Right lobe of liver (tissue), 4 donors: ENCODE data around the gene KDSR.

Experiments used
- CTCF ChIP-seq, 4 donors: fragments of 200-600 bp in 3 of 4; fragments of 450-650 bp in 1 of 4; IDR thresholded peaks; one replicate each; pipeline versions ENCODE4 v1.5.1 to v1.8.0; 2016 to 2022; ENCODE audit warnings: antibody characterized with exemption in 4 of 4, mild to moderate bottlenecking in 2 of 4
- POLR2A ChIP-seq: fragments of 450-650 bp; IDR thresholded peaks from one replicate; pipeline ENCODE4 v1.6.1; 2017; ENCODE audit warnings: antibody characterized with exemption, mild to moderate bottlenecking
- donor health status: DM: no; HTN: no; CAD: no.
- donor health status: DM: no; HTN: no; CAD: no.
- donor health status: DM: no; HTN: yes; CAD: no.

- TF ChIP-seq CTCF (IDR thresholded peaks at IDR 0.05) (no peak), POLR2A (no peak)
Observed at GRCh38 chr18:63412953-63413352, 45.9 kb upstream of the KDSR start.
